Retinal pigment epithelial cell (primary cell): Measurements from ENCODE around the gene CHIC2.
"Not testable (repeated sequence)": the region's sequence is repeated elsewhere in the genome, so short reads cannot be mapped to it uniquely, and the experiment has no call there.

Experiments
- DNase-seq: peaks from one replicate; pipeline ENCODE4 v3.0.0-alpha.2; 2010; ENCODE audit warnings: low read depth
- H3K4me3 ChIP-seq: 2 replicates; pipeline ENCODE4 v1.5.1; 2011; ENCODE audit warnings: mild to moderate bottlenecking, low read length, control low read depth, moderate library complexity
- TF ChIP-seq, protein P1 (sequence below): conservative IDR thresholded peaks from 2 replicates; pipeline ENCODE4 v1.5.1; 2011; ENCODE audit warnings: low read depth, low read length, control low read depth, inconsistent platforms

CHIC2 gene

DNA sequence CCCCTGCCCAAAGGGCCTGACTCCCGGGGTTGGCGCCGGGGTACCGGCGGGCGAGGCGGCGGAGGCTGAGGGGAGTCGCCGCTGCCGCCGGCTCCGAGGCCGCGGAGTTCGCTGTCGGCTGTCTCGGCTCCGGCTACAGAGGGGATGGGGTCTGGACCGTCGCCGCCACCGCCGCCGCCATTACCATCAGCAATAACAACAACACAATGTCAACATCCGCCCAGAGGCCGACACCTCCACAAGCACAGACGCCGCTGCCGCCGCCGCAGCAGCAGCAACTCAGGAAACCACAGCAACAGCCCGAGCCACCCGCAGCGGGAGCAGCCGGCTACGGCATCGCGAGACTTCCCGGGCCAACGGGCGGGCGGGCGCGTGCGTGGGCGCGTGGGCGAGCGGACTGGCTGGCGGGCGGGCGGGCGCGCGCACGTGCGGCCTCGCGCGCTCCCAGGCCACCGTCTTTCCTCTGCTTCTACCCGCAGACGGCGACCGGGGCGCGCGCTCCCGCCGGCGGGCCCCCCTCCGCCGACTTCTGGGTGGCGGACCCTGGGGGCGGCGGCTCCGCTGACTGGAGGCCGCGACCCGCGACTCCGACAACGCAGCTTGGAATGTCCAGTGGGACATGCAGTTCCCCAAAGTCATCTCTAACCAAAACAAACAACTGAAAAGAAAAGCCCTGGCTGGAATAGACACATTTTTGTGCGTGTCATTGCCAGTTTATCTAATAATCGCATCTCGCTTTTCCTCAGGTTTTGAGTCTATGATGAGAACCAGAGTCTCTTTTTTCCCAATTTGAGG, at the start of gene CHIC2:
Gene CHIC2 (minus strand): TSS at position 289 of the 795 bp plus-strand sequence. CDS start 305 bp downstream, outside the sequence.
- H3K4me3 ChIP-seq = peak within 1 kb of the TSS; percentile 94
- TF ChIP-seq, protein P1, sequence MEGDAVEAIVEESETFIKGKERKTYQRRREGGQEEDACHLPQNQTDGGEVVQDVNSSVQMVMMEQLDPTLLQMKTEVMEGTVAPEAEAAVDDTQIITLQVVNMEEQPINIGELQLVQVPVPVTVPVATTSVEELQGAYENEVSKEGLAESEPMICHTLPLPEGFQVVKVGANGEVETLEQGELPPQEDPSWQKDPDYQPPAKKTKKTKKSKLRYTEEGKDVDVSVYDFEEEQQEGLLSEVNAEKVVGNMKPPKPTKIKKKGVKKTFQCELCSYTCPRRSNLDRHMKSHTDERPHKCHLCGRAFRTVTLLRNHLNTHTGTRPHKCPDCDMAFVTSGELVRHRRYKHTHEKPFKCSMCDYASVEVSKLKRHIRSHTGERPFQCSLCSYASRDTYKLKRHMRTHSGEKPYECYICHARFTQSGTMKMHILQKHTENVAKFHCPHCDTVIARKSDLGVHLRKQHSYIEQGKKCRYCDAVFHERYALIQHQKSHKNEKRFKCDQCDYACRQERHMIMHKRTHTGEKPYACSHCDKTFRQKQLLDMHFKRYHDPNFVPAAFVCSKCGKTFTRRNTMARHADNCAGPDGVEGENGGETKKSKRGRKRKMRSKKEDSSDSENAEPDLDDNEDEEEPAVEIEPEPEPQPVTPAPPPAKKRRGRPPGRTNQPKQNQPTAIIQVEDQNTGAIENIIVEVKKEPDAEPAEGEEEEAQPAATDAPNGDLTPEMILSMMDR = no peak
- peak; percentile 72 for DNase-seq

DNA sequence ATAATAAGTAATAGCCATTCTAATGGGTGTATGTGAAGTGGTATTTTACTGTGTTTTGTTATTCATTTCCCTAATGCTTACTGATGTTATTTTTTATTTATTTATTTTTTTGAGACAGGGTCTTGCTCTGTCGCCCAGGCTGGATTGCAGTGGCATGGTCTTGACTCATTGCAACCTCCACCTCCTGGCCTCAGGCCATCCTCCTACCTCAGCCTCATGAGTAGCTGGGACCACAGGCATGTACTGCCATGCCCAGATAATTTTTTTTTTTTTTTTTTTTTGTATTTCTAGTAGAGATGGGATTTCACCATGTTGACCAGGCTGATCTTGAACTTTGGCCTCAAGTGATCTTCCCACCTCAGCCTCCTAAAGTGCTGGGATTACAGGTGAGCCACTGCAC, 48.8 kb upstream of the CHIC2 start:
- not testable (repeated sequence) for DNase-seq, H3K4me3 ChIP-seq

DNA sequence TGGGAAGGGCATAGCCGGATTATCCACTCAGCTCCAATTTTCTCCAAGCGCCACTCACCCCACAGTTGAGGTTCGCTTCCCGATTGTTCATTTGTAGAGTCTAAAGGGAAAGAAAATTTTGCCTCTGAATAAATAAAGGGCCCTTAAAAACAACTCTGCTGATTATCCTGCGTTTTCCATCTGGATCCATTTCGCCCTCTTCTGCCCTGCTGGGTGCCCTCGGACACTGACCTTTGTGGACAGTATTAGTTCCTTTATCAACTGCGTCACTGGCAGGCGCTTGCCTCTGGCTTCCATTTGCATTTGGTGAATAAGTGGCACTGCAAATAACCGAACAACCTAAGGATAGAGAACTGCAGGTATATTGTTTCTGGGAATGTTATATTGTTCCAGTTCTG, 45.6 kb upstream of the CHIC2 start:
- no peak for DNase-seq
- TF ChIP-seq, protein P1 = no peak
- no peak overlapping the region for H3K4me3 ChIP-seq

DNA sequence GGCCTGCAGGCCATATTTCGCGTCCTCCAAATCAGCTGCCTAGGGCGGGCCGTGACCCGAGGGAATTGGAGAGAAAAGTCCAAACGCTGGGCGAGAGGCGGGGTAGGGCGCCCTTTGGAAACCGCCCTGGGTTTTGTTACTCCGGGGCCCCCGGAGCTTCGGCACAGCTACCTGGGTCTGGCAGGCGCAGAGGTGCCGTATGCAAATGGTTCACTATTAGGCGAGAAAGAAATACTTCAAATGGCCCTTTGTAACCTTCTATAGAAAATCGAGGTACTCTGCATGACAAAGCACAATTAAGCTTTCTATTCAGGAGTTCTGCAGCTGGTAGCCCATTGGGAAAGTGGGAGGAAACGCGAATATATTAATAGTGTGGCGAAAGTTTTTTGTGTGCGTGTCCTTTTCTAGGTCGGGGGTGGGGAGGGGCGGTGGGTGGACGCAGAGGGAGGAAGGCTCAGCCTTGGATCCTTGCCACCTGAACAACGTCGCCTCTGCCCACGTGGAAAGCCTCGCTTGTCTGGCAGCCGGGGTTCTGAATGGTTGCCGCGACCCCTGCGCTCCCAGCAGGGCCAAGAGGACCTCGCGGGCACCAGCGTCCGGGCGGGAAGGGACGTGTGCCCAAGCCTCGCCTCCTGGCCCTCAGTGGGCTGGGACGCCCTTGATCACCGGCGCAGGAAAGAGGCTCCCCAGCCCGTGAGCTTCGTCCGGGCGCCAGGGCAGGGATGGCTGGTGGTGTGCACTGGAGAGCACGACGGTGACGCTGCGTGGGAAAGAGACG, 45.0 kb upstream of the CHIC2 start:
- TF ChIP-seq, protein P1 = no peak
- H3K4me3 ChIP-seq = no peak overlapping the region
- no peak for DNase-seq

DNA sequence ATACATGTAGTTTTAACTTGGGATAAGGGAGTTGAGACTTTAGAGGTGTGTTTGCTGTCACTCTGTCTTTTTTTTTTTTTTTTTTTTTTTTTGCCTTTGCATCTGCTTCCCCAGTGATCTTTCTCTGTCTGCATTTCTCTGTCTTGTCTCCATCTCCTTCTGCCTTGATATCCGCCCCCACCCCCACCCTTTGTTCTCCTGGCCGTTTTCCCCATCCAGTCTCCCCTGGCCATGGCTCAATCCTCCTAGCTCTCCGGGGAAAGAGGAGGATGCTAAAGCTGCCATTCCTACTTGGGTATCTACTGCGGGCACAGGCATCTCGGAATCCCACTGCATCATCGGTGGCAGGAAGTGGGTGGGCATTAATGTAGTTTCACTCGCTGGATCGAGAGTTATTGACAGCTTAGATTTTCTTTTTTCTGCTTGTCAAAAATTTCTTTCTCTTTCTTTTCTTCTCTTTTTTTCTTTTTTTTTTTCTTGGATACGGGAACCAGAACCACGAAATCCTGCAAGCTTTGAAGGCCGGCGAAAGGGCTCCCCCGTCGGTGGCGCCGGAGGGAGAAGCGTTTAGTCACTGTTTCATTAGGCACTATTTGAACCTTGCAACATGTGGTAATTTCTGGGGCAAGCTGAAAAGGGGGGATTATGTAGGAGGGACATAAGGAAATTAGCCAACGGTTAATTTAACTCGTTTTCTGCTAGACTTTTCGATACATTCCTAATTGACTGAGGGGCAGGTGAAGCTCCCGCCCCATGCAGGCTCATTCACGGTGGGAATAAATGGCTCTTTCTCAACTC, 43.7 kb upstream of the CHIC2 start:
- DNase-seq = no peak
- TF ChIP-seq, protein P1 = no peak
- no peak overlapping the region for H3K4me3 ChIP-seq

DNA sequence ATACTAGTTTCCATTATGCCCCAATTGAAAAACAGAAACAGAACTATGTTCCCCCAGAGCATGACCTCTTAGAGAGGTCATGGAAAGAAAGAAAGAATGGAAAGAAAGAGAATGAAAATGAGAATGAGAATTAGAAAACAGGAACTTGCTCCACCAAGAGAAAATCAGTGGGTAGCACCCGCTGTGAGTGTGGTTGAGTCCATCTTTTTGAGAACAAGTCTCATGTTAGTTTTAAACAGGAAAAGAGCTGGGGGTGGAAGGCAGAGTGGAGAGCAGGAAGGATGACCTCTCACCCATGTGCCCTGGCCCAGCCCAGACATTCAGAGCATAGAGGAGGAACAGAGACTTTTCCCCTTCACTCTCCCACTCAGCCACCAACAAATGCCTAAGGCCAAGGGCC, 40.5 kb upstream of the CHIC2 start:
- TF ChIP-seq, protein P1 = no peak
- H3K4me3 ChIP-seq = no peak overlapping the region
- no peak for DNase-seq

DNA sequence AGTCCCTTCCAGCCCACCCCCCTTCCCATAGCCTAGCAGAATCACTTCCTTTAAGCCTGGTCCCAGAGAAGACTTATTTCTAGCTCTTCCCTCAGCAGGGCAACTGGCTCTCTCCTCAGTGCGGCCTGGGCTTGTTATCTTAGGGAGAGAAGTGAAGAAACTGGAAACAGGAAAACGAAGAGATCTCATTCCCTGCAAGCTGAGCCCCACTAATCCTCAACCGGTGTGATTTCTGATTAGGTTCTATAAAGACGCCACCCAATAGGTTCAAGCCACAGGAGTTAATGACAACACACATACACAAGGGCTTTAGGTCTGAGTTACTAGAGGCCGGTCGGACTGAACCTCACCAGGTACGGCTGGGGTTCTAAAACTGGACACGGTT, 38.8 kb upstream of the CHIC2 start:
- TF ChIP-seq, protein P1 = no peak
- DNase-seq = peak; percentile 52
- H3K4me3 ChIP-seq = peak overlapping the region; percentile 26
